NCI-H510A (cell line): ENCODE measurements around the gene CCDC54.
"Not testable (repeated sequence)": the region's sequence is repeated elsewhere in the genome, so short reads cannot be mapped to it uniquely, and the experiment has no call there.

Experiments used
- DNase-seq: peaks from one replicate; lab custom pipeline; 2025; lab: John Stamatoyannopoulos, UW

Gene CCDC54

DNA sequence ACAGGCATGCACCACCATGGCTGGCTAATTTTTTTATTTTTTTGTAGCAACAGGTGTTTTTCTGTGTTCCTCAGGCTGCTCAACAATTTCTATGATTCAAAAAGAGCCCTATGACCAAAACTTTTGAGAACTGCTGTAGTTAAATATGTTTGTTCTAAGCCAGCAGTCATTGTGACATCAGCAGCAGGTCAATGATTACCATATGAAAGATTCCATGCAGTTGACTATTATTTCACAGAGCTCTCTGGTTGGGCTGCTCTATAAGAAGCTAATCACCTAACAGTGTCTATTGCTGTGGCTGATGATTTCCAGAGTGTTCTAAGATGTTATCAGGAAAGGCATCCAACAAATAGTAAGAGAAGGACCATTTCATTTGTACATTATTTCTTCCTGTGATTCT, at the start of gene CCDC54:
Gene CCDC54 (plus strand): TSS at position 289 of the 400 bp plus-strand sequence. CDS start 149 bp downstream, outside the sequence.
- no peak for DNase-seq

- no peak for DNase-seq
Measured at GRCh38 chr3:107328069-107328468, 49.2 kb upstream of the CCDC54 start.

GRCh38 chr3:107329088-107329487, 48.2 kb upstream of the CCDC54 start:
- DNase-seq, result no peak

GRCh38 chr3:107339690-107340089, 37.5 kb upstream of the CCDC54 start:
- not testable (repeated sequence) for DNase-seq

- no peak for DNase-seq
Measured at GRCh38 chr3:107344722-107345121, 32.5 kb upstream of the CCDC54 start.

DNA sequence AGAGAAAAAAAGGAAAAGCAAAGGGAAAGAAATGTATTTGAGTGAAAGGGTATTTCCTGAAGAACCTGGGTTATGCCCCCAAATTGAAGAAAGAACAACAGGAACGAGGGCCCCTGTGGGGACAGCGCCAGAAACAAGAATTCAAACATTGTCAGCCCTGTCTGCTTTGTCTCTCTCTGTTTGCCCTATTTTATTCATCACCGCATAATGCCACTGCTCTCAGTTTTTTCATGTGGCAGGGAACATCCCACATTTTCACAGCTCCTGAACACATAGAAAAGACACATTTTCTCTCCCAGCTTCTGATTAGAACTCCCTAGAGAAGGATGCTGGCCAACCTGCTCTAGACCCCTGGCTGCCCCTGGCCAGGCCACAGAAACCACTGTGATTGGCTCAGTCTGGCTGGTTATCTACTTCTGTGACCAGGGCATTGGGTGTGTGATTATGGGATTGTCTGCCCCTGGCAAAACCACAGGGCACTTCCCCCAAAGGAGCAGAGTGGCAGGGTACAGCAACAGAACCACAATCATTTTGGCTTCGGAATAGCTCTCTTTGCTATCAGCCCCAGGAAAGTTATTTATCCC, 31.3 kb upstream of the CCDC54 start:
- no peak for DNase-seq

DNA sequence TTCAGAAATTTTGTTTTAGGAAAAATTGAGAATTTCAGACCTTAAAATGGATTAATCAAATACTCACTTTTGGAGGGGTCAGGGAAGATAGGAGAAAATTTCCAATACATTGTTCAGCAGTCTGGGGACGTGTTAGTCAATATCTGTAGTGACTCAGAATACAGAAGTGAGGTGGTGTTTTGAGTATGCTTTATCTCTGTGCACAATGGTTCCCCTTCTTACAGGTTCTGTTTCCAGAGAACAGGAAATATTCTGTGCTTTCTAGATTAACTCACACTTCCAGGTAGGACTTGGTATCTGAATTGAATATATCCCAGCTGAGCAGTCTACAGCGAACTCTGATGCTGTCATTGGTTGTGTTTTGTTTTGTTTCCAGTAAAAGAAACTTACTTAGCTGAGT, 30.7 kb upstream of the CCDC54 start:
- DNase-seq, result no peak

GRCh38 chr3:107347751-107348150, 29.5 kb upstream of the CCDC54 start:
- DNase-seq, result no peak

- DNase-seq, result no peak
Measured at GRCh38 chr3:107356706-107357105, 20.5 kb upstream of the CCDC54 start.

DNA sequence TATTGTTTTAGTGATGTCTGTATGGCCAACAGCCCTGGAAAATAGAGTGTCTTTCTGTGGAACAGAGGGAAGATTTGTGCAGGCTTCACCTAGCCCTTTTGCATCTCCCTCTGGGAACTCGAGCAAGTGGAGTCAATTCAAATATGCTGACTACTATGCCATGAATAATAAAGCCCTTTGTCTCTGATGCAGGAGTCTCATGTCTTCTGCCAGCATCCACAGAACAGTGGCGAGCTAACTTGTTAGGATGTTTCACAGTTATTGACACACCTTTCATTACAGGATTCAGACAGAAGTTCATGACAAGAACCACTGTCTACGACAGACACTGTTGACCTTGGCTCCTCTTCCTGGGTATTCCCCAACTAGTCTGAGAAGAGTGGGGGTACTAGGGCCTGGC, 15.6 kb upstream of the CCDC54 start:
- no peak for DNase-seq

GRCh38 chr3:107365051-107365450, 12.2 kb upstream of the CCDC54 start:
- no peak for DNase-seq

DNA sequence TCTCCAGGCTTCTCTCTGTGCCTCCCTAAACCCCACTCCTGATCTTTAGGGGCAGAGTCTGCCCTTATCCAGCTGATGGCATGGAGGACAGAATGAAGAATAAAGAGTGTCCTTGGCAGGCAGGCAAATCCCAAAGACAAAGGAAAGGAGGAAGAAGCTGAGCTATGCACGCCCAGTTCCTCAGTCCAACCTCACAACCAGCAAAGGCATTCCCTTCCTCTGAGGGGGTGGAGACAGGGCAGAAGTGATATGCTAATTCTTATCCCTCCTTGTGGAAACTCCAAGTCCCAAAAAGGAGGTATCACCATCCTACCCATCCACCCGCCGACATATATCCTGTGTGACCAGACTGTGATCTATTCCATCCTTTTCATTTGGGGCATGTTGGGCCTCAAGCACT, 10.5 kb upstream of the CCDC54 start:
- no peak for DNase-seq

GRCh38 chr3:107367353-107367752, 9.9 kb upstream of the CCDC54 start:
- no peak for DNase-seq

DNA sequence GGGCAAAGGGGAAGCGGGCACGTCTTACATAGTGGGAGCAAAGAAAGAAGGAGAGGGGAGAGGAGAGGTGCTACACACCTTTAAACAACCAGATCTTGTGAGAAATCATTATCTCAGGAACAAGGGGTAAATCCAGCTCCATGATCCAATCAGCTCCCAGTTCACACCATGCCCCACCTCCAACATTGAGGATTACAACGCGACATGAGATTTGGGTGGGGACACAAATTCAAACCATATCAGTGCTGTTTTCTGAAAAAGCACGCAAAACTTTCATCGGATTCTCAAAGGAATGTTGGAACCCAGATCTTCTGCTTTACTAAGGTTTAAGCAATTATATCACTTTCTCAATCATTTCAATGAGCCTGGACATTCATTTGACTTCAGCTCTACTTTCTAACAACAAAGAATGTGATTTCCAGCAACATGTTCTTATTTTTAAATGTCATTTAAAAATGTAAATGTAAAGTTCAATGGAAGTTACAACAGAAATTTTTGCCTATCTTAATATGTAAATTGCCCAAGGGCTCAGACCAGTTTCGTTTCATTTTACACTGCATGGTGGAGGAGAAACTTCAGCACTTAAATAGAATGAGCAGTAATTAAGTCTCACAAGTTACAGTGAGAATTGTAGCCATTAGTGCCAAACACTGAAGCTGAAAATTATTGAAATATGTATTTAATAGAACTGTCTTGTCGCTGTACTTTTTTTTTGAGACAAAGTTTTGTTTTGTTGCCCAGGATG, 8.4 kb upstream of the CCDC54 start:
- no peak for DNase-seq

- no peak for DNase-seq
Measured at GRCh38 chr3:107369791-107370190, 7.4 kb upstream of the CCDC54 start.

GRCh38 chr3:107370907-107371306, 6.3 kb upstream of the CCDC54 start:
- no peak for DNase-seq

GRCh38 chr3:107372506-107372905, 4.7 kb upstream of the CCDC54 start:
- DNase-seq, result no peak

DNA sequence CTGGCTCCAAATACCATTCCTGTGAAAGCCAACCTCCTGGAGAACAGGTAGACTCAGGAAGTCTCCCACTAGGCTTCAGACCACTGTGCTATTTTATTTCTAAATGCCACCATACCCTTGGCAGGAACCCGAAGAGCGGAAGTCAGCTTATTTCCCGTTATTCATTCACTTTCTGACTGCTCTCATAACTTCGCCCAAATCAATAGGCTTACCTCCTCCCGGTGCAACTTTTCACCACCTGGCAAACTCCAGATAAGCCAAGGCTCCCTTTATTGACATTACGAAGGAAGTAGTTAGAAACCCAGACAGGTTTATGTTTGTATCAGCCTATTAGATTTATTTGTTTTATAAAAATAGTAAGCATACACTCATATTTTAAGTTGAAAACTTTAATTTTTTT, 3.3 kb upstream of the CCDC54 start:
- no peak for DNase-seq

DNA sequence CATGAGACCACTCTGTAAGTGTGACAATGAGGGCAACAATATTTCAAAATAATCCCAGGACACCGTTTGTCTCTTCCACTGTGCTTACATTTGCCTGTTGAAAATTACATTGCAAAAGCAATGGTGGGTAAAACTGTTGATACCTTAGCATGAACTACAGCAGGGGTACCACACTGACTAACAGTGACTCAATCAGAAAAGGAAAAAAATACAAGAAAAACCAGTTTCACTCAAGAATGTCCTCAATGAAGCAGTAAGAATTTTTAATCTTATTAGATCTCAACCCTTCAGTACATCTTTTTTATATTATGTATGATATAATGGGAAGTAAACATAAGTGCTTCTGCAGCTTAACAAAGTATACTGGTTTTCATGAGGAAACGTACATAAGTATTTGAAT, 1.6 kb upstream of the CCDC54 start:
- no peak for DNase-seq

DNA sequence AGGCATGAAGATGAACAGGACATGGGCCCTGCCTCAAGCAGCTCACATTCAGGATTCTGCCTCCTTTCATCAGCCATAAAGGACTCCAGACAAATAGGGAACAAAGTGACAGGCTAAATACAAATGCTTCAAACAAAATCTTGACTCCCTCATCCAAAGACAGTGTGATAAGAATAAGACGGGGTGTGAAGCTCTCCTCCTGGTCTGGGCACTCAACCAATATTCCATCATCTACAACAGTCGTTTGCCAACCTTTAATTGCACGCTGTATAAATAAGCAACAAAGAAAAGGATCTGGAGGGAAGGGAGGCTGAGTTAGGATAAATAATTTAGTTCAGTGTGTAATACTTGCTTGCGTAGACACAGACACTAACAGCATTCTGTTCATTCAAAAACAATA, 5.4 kb downstream of the CCDC54 start:
- no peak for DNase-seq

- DNase-seq, result no peak
Measured at GRCh38 chr3:107384428-107384827, 7.2 kb downstream of the CCDC54 start.

- DNase-seq, result no peak
Measured at GRCh38 chr3:107384907-107385306, 7.7 kb downstream of the CCDC54 start.

DNA sequence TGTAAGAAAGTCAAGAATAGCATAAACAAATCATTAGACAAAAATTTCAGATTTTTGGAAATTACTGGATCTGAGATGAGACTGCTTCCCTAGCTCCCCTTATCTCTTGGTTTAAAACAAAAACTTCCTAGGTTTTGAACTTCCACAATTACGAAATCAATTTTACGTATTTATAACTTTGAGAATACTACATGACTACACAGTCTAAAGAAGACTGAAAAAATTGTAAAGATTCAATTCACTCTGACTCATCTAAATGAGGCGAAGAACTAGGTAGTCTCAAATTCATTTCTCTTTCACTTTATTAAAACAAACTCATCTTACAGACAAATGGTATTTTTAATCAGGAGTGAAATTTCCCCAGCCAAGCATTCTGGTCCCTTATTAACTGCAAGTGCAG, 10.3 kb downstream of the CCDC54 start:
- DNase-seq, result no peak
